Measurements from ENCODE around the gene RYR3. TPM values are rescaled to one million over a fixed set of nuclear protein-coding genes. Genes with fewer than 3 reads are reported as not detected.

RYR3 gene
- total and polyA plus RNA-seq, 10 of the 15 experiments (the other 5 are each of a cell fraction or from before 2014, with no cell fraction given), result under 0.01 to 0.44 (median 0.16) TPM; not detected in 5

GRCh38 chr15:33400941-33401340 lies 90.2 kb downstream of the RYR3 start:
- H3K27ac ChIP-seq (ENCODE audit: control insufficient read depth, insufficient read depth), result no peak overlapping the region
- ChIA-PET RAD21 (ENCODE audit: unreplicated experiment) (no interaction called here), CTCF (no interaction called here), POLR2A (no interaction called here), SMC1A (ENCODE audit: uncharacterized antibody, unreplicated experiment) (no interaction called here)
- no peak overlapping the region for H3K4me2 ChIP-seq (ENCODE audit: control insufficient read depth, insufficient read depth)
- DNase-seq (ENCODE audit: low read depth, low spot score) (no peak), FAIRE-seq (no peak), ATAC-seq (no peak)
- TF ChIP-seq SP1 (IDR thresholded peaks at IDR 0.05; ENCODE audit: low read depth, low read length), result no peak
- TF ChIP-seq, protein P1, sequence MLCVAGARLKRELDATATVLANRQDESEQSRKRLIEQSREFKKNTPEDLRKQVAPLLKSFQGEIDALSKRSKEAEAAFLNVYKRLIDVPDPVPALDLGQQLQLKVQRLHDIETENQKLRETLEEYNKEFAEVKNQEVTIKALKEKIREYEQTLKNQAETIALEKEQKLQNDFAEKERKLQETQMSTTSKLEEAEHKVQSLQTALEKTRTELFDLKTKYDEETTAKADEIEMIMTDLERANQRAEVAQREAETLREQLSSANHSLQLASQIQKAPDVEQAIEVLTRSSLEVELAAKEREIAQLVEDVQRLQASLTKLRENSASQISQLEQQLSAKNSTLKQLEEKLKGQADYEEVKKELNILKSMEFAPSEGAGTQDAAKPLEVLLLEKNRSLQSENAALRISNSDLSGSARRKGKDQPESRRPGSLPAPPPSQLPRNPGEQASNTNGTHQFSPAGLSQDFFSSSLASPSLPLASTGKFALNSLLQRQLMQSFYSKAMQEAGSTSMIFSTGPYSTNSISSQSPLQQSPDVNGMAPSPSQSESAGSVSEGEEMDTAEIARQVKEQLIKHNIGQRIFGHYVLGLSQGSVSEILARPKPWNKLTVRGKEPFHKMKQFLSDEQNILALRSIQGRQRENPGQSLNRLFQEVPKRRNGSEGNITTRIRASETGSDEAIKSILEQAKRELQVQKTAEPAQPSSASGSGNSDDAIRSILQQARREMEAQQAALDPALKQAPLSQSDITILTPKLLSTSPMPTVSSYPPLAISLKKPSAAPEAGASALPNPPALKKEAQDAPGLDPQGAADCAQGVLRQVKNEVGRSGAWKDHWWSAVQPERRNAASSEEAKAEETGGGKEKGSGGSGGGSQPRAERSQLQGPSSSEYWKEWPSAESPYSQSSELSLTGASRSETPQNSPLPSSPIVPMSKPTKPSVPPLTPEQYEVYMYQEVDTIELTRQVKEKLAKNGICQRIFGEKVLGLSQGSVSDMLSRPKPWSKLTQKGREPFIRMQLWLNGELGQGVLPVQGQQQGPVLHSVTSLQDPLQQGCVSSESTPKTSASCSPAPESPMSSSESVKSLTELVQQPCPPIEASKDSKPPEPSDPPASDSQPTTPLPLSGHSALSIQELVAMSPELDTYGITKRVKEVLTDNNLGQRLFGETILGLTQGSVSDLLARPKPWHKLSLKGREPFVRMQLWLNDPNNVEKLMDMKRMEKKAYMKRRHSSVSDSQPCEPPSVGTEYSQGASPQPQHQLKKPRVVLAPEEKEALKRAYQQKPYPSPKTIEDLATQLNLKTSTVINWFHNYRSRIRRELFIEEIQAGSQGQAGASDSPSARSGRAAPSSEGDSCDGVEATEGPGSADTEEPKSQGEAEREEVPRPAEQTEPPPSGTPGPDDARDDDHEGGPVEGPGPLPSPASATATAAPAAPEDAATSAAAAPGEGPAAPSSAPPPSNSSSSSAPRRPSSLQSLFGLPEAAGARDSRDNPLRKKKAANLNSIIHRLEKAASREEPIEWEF (IDR thresholded peaks at IDR 0.05; ENCODE audit: insufficient replicate concordance, low read depth, low read length), result no peak
- no peak for TF ChIP-seq ZNF622 (IDR thresholded peaks at IDR 0.05)
- no peak for TF ChIP-seq NBN (IDR thresholded peaks at IDR 0.05)
- no peak for TF ChIP-seq HDAC2 (IDR thresholded peaks at IDR 0.05)
- TF ChIP-seq ATF3 (IDR thresholded peaks at IDR 0.05; ENCODE audit: borderline replicate concordance, extremely low read depth, low read depth, low read length), result no peak
- TF ChIP-seq STAT1 (conservative IDR thresholded peaks at IDR 0.05), result no peak
- TF ChIP-seq, protein P2, sequence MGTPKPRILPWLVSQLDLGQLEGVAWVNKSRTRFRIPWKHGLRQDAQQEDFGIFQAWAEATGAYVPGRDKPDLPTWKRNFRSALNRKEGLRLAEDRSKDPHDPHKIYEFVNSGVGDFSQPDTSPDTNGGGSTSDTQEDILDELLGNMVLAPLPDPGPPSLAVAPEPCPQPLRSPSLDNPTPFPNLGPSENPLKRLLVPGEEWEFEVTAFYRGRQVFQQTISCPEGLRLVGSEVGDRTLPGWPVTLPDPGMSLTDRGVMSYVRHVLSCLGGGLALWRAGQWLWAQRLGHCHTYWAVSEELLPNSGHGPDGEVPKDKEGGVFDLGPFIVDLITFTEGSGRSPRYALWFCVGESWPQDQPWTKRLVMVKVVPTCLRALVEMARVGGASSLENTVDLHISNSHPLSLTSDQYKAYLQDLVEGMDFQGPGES (IDR thresholded peaks at IDR 0.05), result no peak
- no peak for TF ChIP-seq BRCA1 (IDR thresholded peaks at IDR 0.05; ENCODE audit: low read depth, low read length)
- TF ChIP-seq RAD51 (IDR thresholded peaks at IDR 0.05), result no peak
- H3K36me3 ChIP-seq (ENCODE audit: control insufficient read depth in 2 of 2, insufficient read depth in 2 of 2, low read length in 1 of 2), result no peaks in the 10 kb centered on the region
- WGBS (ENCODE audit: insufficient coverage, insufficient replicate concordance, low lambda C conversion rate, missing lambda C conversion rate), result 44% methylated on average over 3 of the region's 3 CpGs
- H2AFZ ChIP-seq (ENCODE audit: control insufficient read depth, low read depth, low read length), result no peak overlapping the region
- H3K9me3 ChIP-seq (replicated peaks; ENCODE audit: control insufficient read depth, insufficient read depth, low read length), result no peaks in the 10 kb centered on the region
- H3K4me1 ChIP-seq (ENCODE audit: control insufficient read depth, insufficient read depth, low read length), result no peaks in the 10 kb centered on the region
- intact Hi-C loops (cut with micrococcal nuclease; ENCODE audit: unreplicated experiment), result no loop called here
- no TSS peak for BruUV-seq (replicated peaks)
- H3K79me2 ChIP-seq (ENCODE audit: control insufficient read depth, insufficient read depth, low read length), result no peaks in the 10 kb centered on the region
- H4K20me1 ChIP-seq (ENCODE audit: control insufficient read depth, insufficient read depth), result no peaks in the 10 kb centered on the region
- H3K9ac ChIP-seq (ENCODE audit: control insufficient read depth, insufficient read depth, low read length), result no peak overlapping the region
- H3K27me3 ChIP-seq (replicated peaks in 1 of 2; ENCODE audit: control insufficient read depth in 2 of 2, insufficient read depth in 2 of 2, low read length in 1 of 2), result no peaks in the 10 kb centered on the region; a peak in 2 of 4 replicates
- no peak overlapping the region for H3K4me3 ChIP-seq
- in situ Hi-C loops (cut with MboI), result no loop called here
